Right lobe of liver (tissue), 6 donors: ENCODE measurements around the gene GPRC5A. TPM values are rescaled to one million over a fixed set of nuclear protein-coding genes. Genes with fewer than 3 reads are reported as not detected.

Source experiments
- ATAC-seq, 4 donors: fragments of 200-7000 bp; cut with Tn5 transposase; one replicate each; pipeline ENCODE4 v1.9.1; 2020; ENCODE audit warnings: mild to moderate bottlenecking in 4 of 4, moderate library complexity in 4 of 4
- DNase-seq, 3 donors: peaks; one replicate each; pipeline ENCODE4 v3.0.0-alpha.2; 2020
- H3K27ac ChIP-seq, 3 donors: fragments of 200-600 bp; one replicate each; pipeline ENCODE4 v1.8.0; 2022
- H3K27me3 ChIP-seq, 2 donors: fragments of 200-600 bp; one replicate each; pipeline ENCODE4 v1.8.0; 2022
- H3K36me3 ChIP-seq, 4 donors: fragments of 200-600 bp; sonication (generic) in 1 of 4; one replicate each; pipeline versions ENCODE4 v1.5.1 to v1.8.0; 2017 to 2022; ENCODE audit warnings: control low read depth in 1 of 4
- H3K4me1 ChIP-seq, 4 donors: fragments of 200-600 bp; sonication (generic) in 1 of 4; one replicate each; pipeline versions ENCODE4 v1.5.1 to v1.8.0; 2017 to 2022; ENCODE audit warnings: control low read depth in 1 of 4
- H3K4me3 ChIP-seq, 3 donors: fragments of 200-600 bp; one replicate each; pipeline ENCODE4 v1.8.0; 2022
- H3K9me3 ChIP-seq, 4 donors: fragments of 200-600 bp; sonication (generic) in 1 of 4; one replicate each; pipeline versions ENCODE4 v1.5.1 to v1.8.0; 2017 to 2022; ENCODE audit warnings: control low read depth in 1 of 4
- CTCF ChIP-seq, 4 donors: fragments of 200-600 bp in 3 of 4; fragments of 450-650 bp in 1 of 4; IDR thresholded peaks; one replicate each; pipeline versions ENCODE4 v1.5.1 to v1.8.0; 2016 to 2022; ENCODE audit warnings: antibody characterized with exemption in 4 of 4, mild to moderate bottlenecking in 2 of 4
- POLR2A ChIP-seq: fragments of 450-650 bp; IDR thresholded peaks from one replicate; pipeline ENCODE4 v1.6.1; 2017; ENCODE audit warnings: antibody characterized with exemption, mild to moderate bottlenecking
- WGBS: methylation state at CpG from one replicate; pipeline ENCODE4 v1.1.6; 2018; ENCODE audit warnings: low coverage, low lambda C conversion rate; ENCODE audit not compliant: insufficient coverage; ENCODE audit errors: missing lambda C conversion rate; 5-methylcytosine and 5-hydroxymethylcytosine counted together
- intact Hi-C, 2 donors: fragments of 100-400 bp; cut with DNase I; formaldehyde crosslinking; loops; one replicate each; pipeline versions ENCODE4 v1.11.2 to v1.14.1; 2022
- microRNA counts: library from miRNA; unstranded; fragments of <30 nt; microRNA quantifications from one replicate; lab custom pipeline; 2016
- total RNA-seq, 6 experiments: library from RNA; depleted of rRNA in 2 of 6; stranded (reverse); fragments of >200 nt in 2 of 6; fragmentation: NEBNext Ultra II Directional in 3 of 6; extraction: Animal tissue kit (Norgen Biotek cat#: 25700) in 3 of 6; gene quantifications; one replicate each; pipeline versions ENCODE4 v1.1.0 to v1.2.4, GENCODE V29; 2016 to 2023
- donor health status: DM: no; HTN: yes; CAD: no.
- donor health status: DM: no; HTN: no; CAD: no.
- donor health status: DM: no; HTN: no; CAD: no.
- donor health status: DM: no; HTN: yes; CAD: no.
- donor health status: DM: no; HTN: yes; CAD: no.

GPRC5A gene
- total RNA-seq, 6 experiments from 2014 or later, result 0.35 to 0.80 (median 0.44) TPM

GRCh38 chr12:12965836-12966235 lies 74.5 kb downstream of the GPRC5A start:
- Histone ChIP-seq H3K27me3 (no peaks in the 10 kb centered on the region), H3K27ac (no peak overlapping the region), H3K36me3 (peaks cover 0 to 21% (median 0%) of the 10 kb centered on the region in 4 donors), H3K9me3 (no peaks in the 10 kb centered on the region), H3K4me1 (no peaks in the 10 kb centered on the region), H3K4me3 (no peak overlapping the region)
- DNase-seq (no peak), ATAC-seq (no peak)
- 84% methylated on average over 4 of the region's 4 CpGs for WGBS
- intact Hi-C loops, result no loop called here
- TF ChIP-seq CTCF (IDR thresholded peaks at IDR 0.05) (no peak), POLR2A (no peak)

MicroRNAs within 50 kb of the gene (microRNA counts, 767-probe panel; counts per million panel counts)
- microRNA hsa-miR-614 (lab: Ali Mortazavi, UCI), result 237 counts per million

Other genes starting within 250 kb of the GPRC5A start
- under 1 TPM in 1 of 6 experiments, not detected in 5; 0.11 TPM for gene GPR19, start 195.4 kb upstream of the GPRC5A start, total RNA-seq
- gene CDKN1B, start 174.2 kb upstream of the GPRC5A start, total RNA-seq, result 10 to 100 TPM; 18.3 to 28.6 (median 24.5) TPM
- gene APOLD1, start 105.9 kb upstream of the GPRC5A start, total RNA-seq, result 1 to 10 TPM in 4 of 6 experiments, under 1 TPM in 2; 0.27 to 5.6 (median 1.2) TPM
- gene DDX47, start 78.2 kb upstream of the GPRC5A start, total RNA-seq, result 10 to 100 TPM; 23.8 to 30.2 (median 25.3) TPM
- gene GPRC5D, start 60.6 kb downstream of the GPRC5A start, total RNA-seq, result not detected
- 100 to 1,000 TPM in 1 of 6 experiments, 10 to 100 TPM in 5; 45.8 to 100 (median 68.9) TPM for gene HEBP1, start 108.7 kb downstream of the GPRC5A start, total RNA-seq
- gene FAM234B, start 152.8 kb downstream of the GPRC5A start, total RNA-seq, result 1 to 10 TPM; 2.9 to 4.8 (median 3.2) TPM
- not detected for gene GSG1, start 212.1 kb downstream of the GPRC5A start, total RNA-seq